NB4 (cell line): ENCODE data around the gene ZNF581.
A peak's percentile ranks its signal among the peaks of the same experiment; 100 is the strongest.

Experiments used
- DNase-seq: peaks from one replicate; pipeline ENCODE4 v3.0.0; 2010; ENCODE audit warnings: low read depth
- H3K4me3 ChIP-seq: one replicate; pipeline ENCODE4 v1.5.1; 2011; ENCODE audit warnings: mild to moderate bottlenecking, low read depth, low read length, moderate library complexity
- MYC ChIP-seq: IDR thresholded peaks from 2 replicates; pipeline ENCODE4 v1.6.1; 2011; ENCODE audit warnings: low read depth, low read length
- POLR2A ChIP-seq: IDR thresholded peaks from 2 replicates; pipeline ENCODE4 v1.6.1; 2011; ENCODE audit warnings: mild to moderate bottlenecking; ENCODE audit not compliant: insufficient read length; ENCODE audit errors: extremely low read depth
- TF ChIP-seq, protein P1 (sequence below): IDR thresholded peaks from 2 replicates; pipeline ENCODE4 v1.6.1; 2011; ENCODE audit warnings: low read depth, low read length
- TF ChIP-seq, protein P2 (sequence below): IDR thresholded peaks from one replicate; pipeline ENCODE4 v1.5.1; 2012; ENCODE audit warnings: low read depth, low read length

Gene ZNF581

DNA sequence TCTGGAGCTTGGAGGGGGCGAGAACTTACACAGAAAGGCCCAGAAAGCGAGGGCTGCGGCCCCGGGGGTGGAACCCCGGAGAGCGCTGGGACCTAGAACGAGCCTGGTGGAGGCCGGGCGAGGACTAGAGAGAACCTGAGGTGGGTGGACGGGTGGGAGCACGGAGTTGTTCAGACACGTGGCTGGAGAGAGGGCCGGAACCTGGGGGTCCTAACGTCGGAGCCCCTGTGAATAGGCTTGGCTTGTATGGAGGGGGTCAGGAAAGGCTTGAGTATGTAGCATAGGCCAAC lies 383 bp downstream of the ZNF581 start:
- H3K4me3 ChIP-seq, result peak overlapping the region; percentile 78
- TF ChIP-seq, protein P1, sequence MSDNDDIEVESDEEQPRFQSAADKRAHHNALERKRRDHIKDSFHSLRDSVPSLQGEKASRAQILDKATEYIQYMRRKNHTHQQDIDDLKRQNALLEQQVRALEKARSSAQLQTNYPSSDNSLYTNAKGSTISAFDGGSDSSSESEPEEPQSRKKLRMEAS, result no peak
- TF ChIP-seq MYC (no peak; the same call in 1 of the 2 replicates), POLR2A (no peak)
- TF ChIP-seq, protein P2, sequence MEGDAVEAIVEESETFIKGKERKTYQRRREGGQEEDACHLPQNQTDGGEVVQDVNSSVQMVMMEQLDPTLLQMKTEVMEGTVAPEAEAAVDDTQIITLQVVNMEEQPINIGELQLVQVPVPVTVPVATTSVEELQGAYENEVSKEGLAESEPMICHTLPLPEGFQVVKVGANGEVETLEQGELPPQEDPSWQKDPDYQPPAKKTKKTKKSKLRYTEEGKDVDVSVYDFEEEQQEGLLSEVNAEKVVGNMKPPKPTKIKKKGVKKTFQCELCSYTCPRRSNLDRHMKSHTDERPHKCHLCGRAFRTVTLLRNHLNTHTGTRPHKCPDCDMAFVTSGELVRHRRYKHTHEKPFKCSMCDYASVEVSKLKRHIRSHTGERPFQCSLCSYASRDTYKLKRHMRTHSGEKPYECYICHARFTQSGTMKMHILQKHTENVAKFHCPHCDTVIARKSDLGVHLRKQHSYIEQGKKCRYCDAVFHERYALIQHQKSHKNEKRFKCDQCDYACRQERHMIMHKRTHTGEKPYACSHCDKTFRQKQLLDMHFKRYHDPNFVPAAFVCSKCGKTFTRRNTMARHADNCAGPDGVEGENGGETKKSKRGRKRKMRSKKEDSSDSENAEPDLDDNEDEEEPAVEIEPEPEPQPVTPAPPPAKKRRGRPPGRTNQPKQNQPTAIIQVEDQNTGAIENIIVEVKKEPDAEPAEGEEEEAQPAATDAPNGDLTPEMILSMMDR, result no peak
- no peak for DNase-seq

DNA sequence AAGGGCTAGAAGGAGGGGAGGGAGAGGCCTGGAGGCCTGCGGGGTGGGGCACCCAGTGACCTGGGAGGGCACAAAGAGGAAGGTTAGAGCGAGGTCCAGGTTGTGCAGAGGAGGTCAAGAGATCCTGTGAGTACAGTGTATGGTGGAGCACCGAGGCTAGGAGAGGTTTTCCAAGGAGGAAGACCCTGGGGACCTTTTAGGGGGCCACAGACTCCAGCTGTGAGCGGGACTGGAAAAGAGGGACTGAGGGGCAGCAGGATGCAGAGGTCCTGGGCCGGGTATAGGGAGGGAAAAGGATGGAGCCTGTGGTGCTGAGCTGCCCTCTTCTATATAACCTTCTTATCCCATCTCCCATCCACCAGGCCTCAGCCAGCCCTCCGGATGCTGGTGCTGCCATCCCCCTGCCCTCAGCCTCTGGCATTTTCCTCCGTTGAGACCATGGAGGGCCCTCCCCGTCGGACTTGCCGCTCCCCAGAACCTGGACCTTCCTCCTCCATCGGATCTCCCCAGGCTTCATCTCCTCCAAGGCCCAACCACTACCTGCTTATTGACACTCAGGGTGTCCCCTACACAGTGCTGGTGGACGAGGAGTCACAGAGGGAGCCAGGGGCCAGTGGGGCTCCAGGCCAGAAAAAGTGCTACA lies 863 bp downstream of the ZNF581 start:
- no peak for DNase-seq
- peak overlapping the region; percentile 78 for H3K4me3 ChIP-seq
- TF ChIP-seq MYC, result no peak
- TF ChIP-seq, protein P2, result no peak
- TF ChIP-seq, protein P1, result no peak
- TF ChIP-seq POLR2A, result no peak

DNA sequence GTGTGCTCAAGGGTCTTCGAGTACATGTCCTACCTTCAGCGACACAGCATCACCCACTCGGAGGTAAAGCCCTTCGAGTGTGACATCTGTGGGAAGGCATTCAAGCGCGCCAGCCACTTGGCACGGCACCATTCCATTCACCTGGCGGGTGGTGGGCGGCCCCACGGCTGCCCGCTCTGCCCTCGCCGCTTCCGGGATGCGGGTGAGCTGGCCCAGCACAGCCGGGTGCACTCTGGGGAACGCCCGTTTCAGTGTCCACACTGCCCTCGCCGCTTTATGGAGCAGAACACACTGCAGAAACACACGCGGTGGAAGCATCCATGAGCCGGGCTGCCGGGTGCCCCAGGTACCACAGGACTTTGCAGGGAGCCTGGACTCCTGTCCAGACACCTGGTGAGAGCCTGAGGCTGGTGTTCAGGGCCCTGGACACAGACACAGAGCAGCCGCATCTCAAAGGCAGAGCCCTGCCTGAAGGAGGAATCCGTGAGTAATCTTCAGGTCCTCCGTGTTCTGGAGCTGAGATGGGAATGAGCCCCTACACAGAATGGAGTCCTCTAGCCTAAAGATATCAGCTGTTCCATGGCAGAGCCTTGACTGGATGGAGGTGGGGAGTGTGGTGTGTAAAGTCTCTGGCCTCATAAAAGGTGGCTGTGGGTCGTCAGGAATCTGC lies 1.5 kb downstream of the ZNF581 start:
- no peak for DNase-seq
- TF ChIP-seq, protein P2, result no peak
- TF ChIP-seq MYC, result no peak
- TF ChIP-seq, protein P1, result no peak
- no peak for TF ChIP-seq POLR2A
- peak overlapping the region; percentile 78 for H3K4me3 ChIP-seq

DNA sequence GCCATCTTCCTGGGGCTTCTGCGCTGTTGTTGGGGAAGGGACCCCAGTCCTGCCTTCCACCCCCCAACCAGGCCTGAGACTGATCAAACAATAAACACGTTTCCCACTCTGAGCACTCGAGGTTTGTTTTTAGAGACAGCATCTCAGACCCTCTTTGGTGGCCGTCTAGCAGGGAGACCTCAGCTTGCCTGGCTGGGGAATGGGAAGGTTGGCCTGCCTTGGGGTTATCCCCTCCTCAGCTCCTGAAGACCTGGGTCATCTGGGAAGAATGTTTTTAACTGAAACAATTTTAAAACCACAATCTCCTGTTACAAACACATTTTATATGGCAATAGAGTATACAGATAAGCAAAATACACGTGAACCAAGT lies 2.0 kb downstream of the ZNF581 start:
- H3K4me3 ChIP-seq, result no peak overlapping the region
- TF ChIP-seq MYC, result no peak
- TF ChIP-seq, protein P2, result no peak
- TF ChIP-seq, protein P1, result no peak
- TF ChIP-seq POLR2A, result no peak
- no peak for DNase-seq

DNA sequence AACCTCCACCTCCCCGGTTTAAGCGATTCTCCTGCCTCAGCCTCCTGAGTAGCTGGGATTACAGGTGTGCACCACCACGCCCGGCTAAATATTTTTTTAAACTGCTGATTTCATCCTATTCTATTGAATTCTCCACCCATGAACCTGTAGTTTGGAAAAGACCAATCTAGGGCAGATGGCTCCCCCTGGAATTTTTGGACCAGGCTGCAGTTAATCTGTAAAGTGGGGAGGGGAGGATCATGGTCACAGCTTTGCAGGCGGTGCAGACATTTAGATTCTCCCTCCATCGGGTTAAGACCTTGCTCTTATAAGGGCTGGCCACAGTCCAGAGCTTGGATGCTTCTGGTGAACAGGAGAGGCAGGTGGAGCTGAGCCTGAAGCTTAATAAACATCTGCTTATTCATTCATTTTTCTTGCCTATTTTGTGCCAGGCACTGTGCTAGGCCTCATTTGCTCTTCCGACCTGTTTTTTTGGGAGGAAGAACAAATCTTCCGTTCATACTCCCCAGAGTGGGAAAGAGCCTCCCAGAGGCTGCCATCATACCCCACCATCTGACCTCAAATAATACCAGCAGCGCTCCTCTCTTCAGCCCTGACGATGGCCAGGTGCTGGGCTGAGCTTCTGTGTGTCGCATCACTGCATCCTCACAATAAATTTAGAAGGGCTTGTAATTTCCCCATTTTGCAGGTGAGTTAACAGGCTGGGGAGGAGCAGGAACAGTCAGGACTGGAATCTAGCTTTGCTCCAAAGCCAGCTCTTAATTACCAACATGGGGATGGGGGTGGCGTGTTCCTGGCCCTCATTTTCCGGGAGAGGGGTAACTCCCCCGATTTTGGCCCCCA lies 3.7 kb downstream of the ZNF581 start:
- H3K4me3 ChIP-seq, result peak overlapping the region; percentile 46
- no peak for DNase-seq
- TF ChIP-seq, protein P2, result no peak
